Measurements from ENCODE around the gene PCED1B. TPM values are rescaled to one million over a fixed set of nuclear protein-coding genes. Genes with fewer than 3 reads are reported as not detected.

Gene PCED1B
- total RNA-seq, 2 donors from 2014 or later: 6.6 to 12.3 TPM

GRCh38 chr12:47280543-47281300, 201.3 kb downstream of the PCED1B start:
- Histone ChIP-seq H3K4me3 (no peak overlapping the region), H3K27me3 (replicated peaks; ENCODE audit: insufficient read depth) (no peaks in the 10 kb centered on the region), H3K27ac (no peak overlapping the region), H3K4me1 (ENCODE audit: control insufficient read depth in 1 of 2, low read depth in 2 of 2) (peaks cover 0 to 8% of the 10 kb centered on the region in 2 donors), H3K9me3 (no peaks in the 10 kb centered on the region), H3K36me3 (no peaks in the 10 kb centered on the region)
- ATAC-seq (ENCODE audit: insufficient number of reproducible peaks, low FRiP score, low read depth): no peak
- no peak for DNase-seq (ENCODE audit: low spot score)
- TF ChIP-seq CTCF (IDR thresholded peaks at IDR 0.05): no peak

- TF ChIP-seq CTCF (IDR thresholded peaks at IDR 0.05): no peak
- H3K4me3 ChIP-seq: no peak overlapping the region
- ATAC-seq (ENCODE audit: insufficient number of reproducible peaks, low FRiP score, low read depth): no peak
- peaks cover 0 to 6% of the 10 kb centered on the region in 2 donors for H3K4me1 ChIP-seq (ENCODE audit: control insufficient read depth in 1 of 2, low read depth in 2 of 2)
- no peaks in the 10 kb centered on the region for H3K36me3 ChIP-seq
- no peaks in the 10 kb centered on the region for H3K27me3 ChIP-seq (replicated peaks; ENCODE audit: insufficient read depth)
- H3K27ac ChIP-seq: no peak overlapping the region
- no peak for DNase-seq (ENCODE audit: low spot score)
- no peaks in the 10 kb centered on the region for H3K9me3 ChIP-seq
Measured at GRCh38 chr12:47281667-47282171, 202.3 kb downstream of the PCED1B start.

- ATAC-seq (ENCODE audit: insufficient number of reproducible peaks, low FRiP score, low read depth) (no peak), DNase-seq (ENCODE audit: low spot score) (no peak)
- peaks cover 0 to under 1% of the 10 kb centered on the region in 2 donors for H3K4me1 ChIP-seq (ENCODE audit: control insufficient read depth in 1 of 2, low read depth in 2 of 2)
- no peaks in the 10 kb centered on the region for H3K27me3 ChIP-seq (replicated peaks; ENCODE audit: insufficient read depth)
- no peaks in the 10 kb centered on the region for H3K36me3 ChIP-seq
- TF ChIP-seq CTCF (IDR thresholded peaks at IDR 0.05): no peak
- H3K27ac ChIP-seq: no peak overlapping the region
- no peak overlapping the region for H3K4me3 ChIP-seq
- no peaks in the 10 kb centered on the region for H3K9me3 ChIP-seq
Measured at GRCh38 chr12:47282206-47282605, 202.8 kb downstream of the PCED1B start.

Other genes with a start within 250 kb of the PCED1B start
- gene AMIGO2, start 338 bp downstream of the PCED1B start, total RNA-seq: 10 to 100 TPM; 10.9 to 32.1 TPM